Mesenteric fat pad (tissue), 1 donor: ENCODE results near the gene LRRFIP1. TPM values are rescaled to one million over a fixed set of nuclear protein-coding genes. Genes with fewer than 3 reads are reported as not detected.

Experiments
- DNase-seq: peaks from one replicate; pipeline ENCODE4 v3.0.0-alpha.2; 2020; ENCODE audit warnings: low spot score
- total RNA-seq: library from RNA; stranded (reverse); fragmentation: NEBNext Ultra II Directional; extraction: Animal tissue kit (Norgen Biotek cat#: 25700); gene quantifications from one replicate; pipeline ENCODE4 v1.2.1, GENCODE V29; 2021
- donor health status: DM: yes; HTN: yes; CAD: no.

The LRRFIP1 gene
- total RNA-seq, 1 donor from 2014 or later: 144 TPM

- DNase-seq: no peak
Measured at GRCh38 chr2:237616734-237617586, 10.4 kb upstream of the LRRFIP1 start.

- no peak for DNase-seq
Measured at GRCh38 chr2:237617587-237617982, 9.8 kb upstream of the LRRFIP1 start.

GRCh38 chr2:237618449-237618848, 8.9 kb upstream of the LRRFIP1 start:
- no peak for DNase-seq

GRCh38 chr2:237623428-237624403, 3.7 kb upstream of the LRRFIP1 start:
- DNase-seq: no peak

- no peak for DNase-seq
Measured at GRCh38 chr2:237624565-237624964, 2.8 kb upstream of the LRRFIP1 start.

DNA sequence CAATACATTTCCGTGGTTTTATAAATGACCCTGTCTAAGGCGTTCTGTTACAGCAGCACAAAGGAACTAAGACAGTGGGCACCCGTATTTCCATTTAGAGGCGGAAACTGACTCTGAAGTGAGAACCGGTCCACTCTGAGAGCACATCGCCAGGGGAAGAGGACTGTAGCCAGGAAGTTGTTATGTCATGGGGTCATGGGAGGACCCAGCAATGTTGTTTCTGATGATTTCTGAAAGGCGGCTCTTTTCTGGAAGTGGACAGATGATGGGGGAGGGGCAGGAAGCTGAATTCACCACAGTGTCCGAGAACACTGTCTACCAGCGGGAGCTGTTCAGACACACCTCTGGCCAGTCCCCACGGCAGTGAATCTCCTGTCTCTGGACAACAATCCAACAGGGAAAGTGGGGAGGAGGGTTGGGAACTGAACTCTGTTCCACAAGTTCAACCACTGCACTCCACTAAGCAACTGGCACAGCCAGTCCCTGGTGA, 2.1 kb upstream of the LRRFIP1 start:
- DNase-seq: no peak

- DNase-seq: no peak
Measured at GRCh38 chr2:237625777-237626176, 1.6 kb upstream of the LRRFIP1 start.

DNA sequence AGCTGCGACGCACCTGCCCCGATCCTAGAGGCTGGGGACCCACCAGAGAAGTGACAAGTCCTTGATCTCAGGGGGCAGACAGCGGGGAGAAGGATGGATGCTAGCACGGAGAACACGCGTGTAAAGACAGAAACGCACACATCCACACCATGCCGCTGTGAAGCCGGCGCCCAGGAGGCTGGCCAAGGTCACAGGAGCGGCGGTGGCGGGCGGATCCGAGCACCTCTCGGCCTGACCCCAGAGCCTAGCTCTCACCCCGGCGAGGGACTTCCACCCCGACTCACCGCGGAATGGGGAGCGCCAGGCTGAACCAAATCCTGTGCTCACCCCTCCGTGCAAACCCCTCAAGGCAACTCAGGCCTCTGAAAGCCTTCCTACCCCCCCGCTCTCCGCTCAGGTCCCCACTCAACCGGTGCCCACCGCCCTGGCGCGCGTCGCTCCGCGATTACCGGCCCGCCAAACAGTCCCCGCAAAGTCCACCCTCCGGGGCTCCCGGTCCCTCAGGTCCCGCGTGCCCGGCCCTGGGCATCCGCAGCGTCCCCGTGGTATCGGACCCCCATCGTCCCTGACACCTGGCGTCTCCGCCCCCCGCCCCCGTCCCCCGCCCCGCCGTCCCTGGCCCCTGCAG, 460 bp upstream of the LRRFIP1 start:
- DNase-seq: no peak

DNA sequence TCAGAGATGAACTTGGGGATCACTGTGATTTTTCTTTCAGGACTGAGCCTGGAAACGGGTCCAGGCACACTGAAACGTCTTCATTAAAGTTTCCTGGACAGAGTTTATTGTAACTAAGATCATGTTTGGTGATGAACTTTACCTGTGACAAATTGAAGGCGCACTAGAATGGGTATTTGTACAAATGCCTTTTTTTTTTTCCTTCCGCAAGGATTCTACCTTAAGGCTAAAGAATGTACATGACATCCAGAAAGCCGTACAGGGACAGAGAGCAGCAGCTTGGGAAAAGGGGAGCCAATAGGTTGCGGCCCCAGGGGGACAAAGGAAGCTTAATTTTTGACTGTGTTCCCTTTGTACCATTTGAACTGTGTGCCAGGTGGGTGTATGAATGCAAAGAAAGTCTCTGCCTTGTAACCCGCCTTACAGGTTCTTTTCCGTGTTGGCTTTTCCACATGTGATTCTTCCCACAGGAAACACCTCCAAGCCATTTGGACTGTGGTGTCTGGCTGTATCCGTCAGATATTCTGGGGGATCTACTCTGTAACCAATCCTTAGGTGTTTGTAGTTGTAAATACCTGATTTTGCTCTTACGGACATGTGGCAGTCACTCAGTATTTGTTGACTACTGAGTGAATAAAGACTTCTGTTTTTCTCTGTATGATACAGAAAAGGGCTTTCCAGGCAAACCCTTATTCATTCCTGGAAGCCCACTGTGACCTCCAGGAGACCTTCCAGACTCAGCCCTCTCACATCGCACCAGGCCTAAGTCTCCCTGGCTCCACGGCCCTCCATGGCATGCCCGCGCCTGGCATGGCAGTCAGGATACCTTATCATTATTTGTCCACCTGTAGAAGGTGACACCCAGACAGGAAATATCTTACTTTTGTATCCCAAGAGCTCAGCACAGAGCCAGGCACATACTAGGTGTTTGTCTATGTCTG, 1.1 kb downstream of the LRRFIP1 start:
- DNase-seq: peak; percentile 49

- DNase-seq: peak; percentile 16
Measured at GRCh38 chr2:237629188-237629534, 1.8 kb downstream of the LRRFIP1 start.

DNA sequence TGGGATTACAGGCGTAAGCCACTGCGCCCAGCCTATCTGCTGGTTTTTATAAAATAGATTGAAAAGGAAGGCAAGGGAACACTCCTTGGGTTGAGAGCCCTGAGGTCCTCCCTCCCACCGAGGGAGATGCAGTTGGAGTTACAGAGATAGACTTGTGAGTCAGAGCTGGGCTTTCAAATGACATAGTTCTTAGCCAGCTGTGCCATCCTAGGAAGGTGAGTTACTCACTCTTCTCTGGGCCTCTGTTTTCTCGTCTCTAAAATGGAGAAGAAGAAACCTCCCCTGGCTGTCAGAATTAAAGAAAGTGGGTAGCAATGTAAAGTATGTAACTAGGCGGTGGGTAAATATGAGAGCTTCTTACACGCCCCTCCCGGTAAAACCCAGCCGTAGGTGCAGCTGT, 2.4 kb downstream of the LRRFIP1 start:
- DNase-seq: peak; percentile 28

DNA sequence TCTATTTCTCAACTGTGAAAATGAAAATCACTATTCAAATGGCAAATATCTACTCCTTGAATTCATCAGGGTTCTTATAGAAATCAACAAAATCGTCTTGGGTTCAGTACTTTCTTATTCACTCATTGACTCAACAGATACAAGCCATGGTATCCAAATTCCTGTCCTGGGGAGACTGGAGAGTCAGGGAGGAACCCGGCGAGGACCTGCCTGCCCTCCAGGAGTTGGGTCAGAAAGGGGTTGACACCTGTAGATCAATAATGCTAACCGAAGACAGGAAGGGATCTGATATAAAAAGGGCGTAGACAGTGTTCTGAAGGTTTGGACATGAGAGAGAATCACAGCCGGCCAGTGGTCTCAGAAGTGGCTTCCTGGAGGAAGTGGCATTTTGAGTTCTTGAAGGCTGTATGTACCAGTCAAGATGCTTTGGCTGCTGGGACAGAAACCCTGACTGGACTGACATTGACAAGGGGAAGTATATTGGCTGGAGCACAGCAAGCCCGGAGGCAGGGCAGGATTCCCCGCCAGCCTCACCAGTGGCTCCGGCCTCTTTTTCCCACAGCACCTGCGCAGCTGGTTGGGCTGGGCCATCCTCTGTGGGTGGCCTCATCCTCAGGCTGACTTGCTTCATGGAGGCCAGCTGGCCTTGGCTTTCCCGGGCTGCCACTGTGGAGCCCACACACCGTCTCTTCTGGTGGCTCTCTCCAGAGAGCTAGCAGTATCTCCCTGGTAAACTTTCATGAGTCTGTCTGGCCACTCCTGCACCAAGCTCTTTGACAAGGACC, 3.0 kb downstream of the LRRFIP1 start:
- peak; percentile 79 for DNase-seq

DNA sequence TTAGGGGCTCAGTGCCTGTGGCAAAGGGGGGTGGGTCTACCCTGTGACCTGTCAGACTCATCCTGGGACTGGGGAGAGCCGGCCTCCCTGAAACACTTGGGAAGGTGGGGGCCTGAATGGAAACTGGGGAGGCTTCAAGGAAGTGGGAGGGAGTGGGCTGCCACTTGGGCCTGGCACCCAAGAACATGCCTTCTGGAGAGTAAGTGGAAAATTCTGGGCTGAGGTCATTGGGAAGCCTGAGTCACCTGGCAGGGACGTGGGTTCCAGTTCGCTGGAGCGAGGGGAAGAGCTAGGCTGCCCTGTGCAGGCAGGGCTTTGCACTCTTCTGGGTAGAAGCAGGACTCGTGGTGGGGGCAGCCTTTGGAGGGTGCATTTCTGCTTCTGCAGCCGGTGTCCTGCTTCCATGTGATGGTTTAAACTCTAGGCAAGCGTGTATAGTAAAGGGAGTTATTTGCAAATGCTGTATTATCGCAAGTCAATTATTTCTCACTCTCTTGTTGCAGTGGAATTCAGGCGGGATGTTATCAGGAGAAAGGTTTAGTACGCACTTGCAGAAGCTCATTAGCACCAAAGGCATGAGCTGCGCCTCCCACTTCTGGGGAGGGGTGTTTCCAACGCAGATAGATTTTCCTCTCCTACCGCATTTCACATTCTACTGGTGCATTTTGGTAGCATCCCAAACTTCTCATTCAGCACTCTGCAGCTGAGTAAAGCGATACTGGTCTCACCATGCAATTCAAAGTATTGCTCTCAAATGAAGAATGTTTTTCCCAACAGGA, 3.8 kb downstream of the LRRFIP1 start:
- peak; percentile 82 for DNase-seq

GRCh38 chr2:237631801-237632585, 4.6 kb downstream of the LRRFIP1 start:
- peak; percentile 65 for DNase-seq

DNA sequence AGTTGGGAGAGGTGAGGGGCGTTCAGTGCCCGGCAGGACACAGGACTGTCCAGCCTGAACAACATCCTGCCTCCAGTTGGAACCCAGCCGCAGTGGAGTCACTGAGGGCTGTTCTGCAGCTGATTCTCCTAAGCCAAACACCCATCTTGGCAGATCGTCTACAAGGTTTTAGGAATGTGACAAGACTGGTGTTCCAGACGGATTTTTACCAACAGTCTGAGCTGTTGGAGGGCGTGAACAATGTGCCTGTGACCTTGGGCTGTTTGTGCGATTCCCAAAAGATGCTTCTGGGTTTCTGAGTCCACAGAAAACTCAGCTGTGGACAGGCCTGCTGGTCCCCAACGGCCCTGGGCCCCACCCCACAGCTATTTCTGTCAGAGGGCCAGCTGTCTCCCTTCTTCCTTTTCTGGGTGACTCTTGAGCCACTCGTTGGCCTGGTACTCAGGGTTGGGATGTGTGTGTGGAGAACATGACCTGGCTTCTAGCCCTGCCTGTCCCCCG, 5.7 kb downstream of the LRRFIP1 start:
- peak; percentile 74 for DNase-seq

- DNase-seq: peak; percentile 39
Measured at GRCh38 chr2:237636578-237636977, 9.2 kb downstream of the LRRFIP1 start.

DNA sequence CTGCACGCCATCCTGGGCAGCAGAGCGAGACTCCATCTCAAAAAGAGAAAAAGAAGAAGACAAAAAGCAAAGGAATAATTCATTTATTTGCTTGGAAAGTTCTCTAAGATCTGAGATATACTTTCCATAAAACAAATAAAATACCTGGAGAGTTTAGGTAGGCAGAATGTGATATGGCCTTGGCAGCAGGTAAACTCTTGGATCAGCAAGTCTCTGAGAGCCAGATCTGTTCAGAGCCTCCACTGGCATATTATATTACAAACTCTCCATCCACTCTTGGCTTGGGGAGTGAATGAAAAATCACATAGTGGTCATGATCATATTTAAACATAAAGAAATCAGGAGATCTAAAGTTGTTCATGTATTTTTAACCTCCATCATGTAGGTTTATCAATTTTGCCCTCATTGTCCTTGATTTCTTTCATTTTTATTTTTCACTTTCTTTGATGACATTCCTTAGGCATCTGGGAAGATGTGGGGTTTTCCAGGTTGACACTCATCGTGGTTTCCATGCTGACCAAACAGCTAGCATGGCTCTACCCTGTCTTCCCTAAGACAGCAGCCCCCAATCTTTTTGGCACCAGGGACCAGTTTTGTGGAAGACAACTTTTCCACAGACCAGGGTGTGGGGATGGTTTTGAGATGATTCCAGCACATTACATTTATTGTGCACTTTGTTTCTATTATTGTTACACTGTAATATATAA, 10.2 kb downstream of the LRRFIP1 start:
- peak; percentile 1 for DNase-seq
